Stomach (tissue), 4 donors: ENCODE measurements around the gene DYRK1A.

Experiments
- EP300 ChIP-seq: sonication (generic); formaldehyde crosslinking; IDR thresholded peaks from one replicate; pipeline ENCODE4 v1.6.1; 2017; ENCODE audit warnings: antibody characterized with exemption
- POLR2A ChIP-seq, 4 donors: fragments of 450-650 bp; IDR thresholded peaks; one replicate each; pipeline ENCODE4 v1.6.1; 2016; ENCODE audit warnings: antibody characterized with exemption in 4 of 4, control low read depth in 2 of 4, mild to moderate bottlenecking in 1 of 4, moderate library complexity in 1 of 4
- POLR2AphosphoS5 ChIP-seq, 3 donors: sonication (generic); formaldehyde crosslinking; IDR thresholded peaks; one replicate each; pipeline ENCODE4 v1.6.1; 2016; ENCODE audit warnings: antibody characterized with exemption in 3 of 3
- TF ChIP-seq, protein P1 (sequence below), 7 experiments: fragments of 450-650 bp in 4 of 7; fragments of 200-600 bp in 3 of 7; sonication (generic) in 3 of 7; IDR thresholded peaks; one replicate each; pipeline ENCODE4 v1.5.1; 2016 to 2019; ENCODE audit warnings: antibody characterized with exemption in 7 of 7, control low read depth in 2 of 7, mild to moderate bottlenecking in 1 of 7

GRCh38 chr21:37430184-37430821 is 63.7 kb downstream of the DYRK1A start:
- TF ChIP-seq, protein P1, sequence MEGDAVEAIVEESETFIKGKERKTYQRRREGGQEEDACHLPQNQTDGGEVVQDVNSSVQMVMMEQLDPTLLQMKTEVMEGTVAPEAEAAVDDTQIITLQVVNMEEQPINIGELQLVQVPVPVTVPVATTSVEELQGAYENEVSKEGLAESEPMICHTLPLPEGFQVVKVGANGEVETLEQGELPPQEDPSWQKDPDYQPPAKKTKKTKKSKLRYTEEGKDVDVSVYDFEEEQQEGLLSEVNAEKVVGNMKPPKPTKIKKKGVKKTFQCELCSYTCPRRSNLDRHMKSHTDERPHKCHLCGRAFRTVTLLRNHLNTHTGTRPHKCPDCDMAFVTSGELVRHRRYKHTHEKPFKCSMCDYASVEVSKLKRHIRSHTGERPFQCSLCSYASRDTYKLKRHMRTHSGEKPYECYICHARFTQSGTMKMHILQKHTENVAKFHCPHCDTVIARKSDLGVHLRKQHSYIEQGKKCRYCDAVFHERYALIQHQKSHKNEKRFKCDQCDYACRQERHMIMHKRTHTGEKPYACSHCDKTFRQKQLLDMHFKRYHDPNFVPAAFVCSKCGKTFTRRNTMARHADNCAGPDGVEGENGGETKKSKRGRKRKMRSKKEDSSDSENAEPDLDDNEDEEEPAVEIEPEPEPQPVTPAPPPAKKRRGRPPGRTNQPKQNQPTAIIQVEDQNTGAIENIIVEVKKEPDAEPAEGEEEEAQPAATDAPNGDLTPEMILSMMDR (IDR thresholded peaks at IDR 0.05): no peak
- TF ChIP-seq POLR2A (IDR thresholded peaks at IDR 0.05): no peak
- TF ChIP-seq POLR2AphosphoS5 (IDR thresholded peaks at IDR 0.05): no peak
- TF ChIP-seq EP300: no peak
